ENCODE measurements around the gene ATAD1.

Gene ATAD1

GRCh38 chr10:87846023-87846422 is 28.0 kb upstream of the ATAD1 start:
- no peak overlapping the region for H3K27ac ChIP-seq
- no peak overlapping the region for H3K9ac ChIP-seq
- no peaks in the 10 kb centered on the region for H3K4me1 ChIP-seq
- H3K4me3 ChIP-seq (ENCODE audit: low read depth, low read length): no peak overlapping the region
- H3K4me2 ChIP-seq (ENCODE audit: low read length): no peak overlapping the region
- no peaks in the 10 kb centered on the region for H3K79me2 ChIP-seq
- no peak for TF ChIP-seq CTCF (IDR thresholded peaks at IDR 0.05)
- no peaks in the 10 kb centered on the region for H3K27me3 ChIP-seq (ENCODE audit: control insufficient read depth, insufficient read depth, low read length)
- peak overlapping the region; percentile 1 for H2AFZ ChIP-seq
- no peaks in the 10 kb centered on the region for H3K9me3 ChIP-seq (ENCODE audit: control insufficient read depth, low read length)
- H3K36me3 ChIP-seq (ENCODE audit: control insufficient read depth, insufficient read depth, low read length): no peaks in the 10 kb centered on the region

DNA sequence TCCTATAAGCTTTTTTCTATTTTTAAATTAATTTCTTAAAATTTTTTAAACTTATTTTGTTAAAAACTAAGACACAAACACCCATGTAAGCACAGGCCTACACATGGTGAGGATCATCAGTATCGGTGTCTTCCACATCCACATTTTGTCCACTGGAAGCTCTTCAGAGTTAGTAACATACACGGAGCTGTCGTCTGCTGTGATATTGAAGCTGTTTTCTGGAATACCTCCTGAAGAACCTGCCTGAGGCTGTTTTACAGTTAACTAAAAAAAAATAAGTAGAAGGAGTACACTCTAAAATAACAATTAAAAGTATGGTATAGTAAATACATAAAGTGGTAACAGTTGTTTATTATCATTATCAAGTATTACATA is 27.6 kb upstream of the ATAD1 start:
- Histone ChIP-seq H3K79me2 (no peaks in the 10 kb centered on the region), H3K4me2 (ENCODE audit: low read length) (no peak overlapping the region), H3K27ac (no peak overlapping the region), H3K9me3 (ENCODE audit: control insufficient read depth, low read length) (no peaks in the 10 kb centered on the region), H2AFZ (no peak overlapping the region), H3K4me1 (no peaks in the 10 kb centered on the region), H3K9ac (no peak overlapping the region), H3K27me3 (ENCODE audit: control insufficient read depth, insufficient read depth, low read length) (no peaks in the 10 kb centered on the region), H3K36me3 (ENCODE audit: control insufficient read depth, insufficient read depth, low read length) (no peaks in the 10 kb centered on the region), H3K4me3 (ENCODE audit: low read depth, low read length) (no peak overlapping the region)
- no peak for TF ChIP-seq CTCF (IDR thresholded peaks at IDR 0.05)

DNA sequence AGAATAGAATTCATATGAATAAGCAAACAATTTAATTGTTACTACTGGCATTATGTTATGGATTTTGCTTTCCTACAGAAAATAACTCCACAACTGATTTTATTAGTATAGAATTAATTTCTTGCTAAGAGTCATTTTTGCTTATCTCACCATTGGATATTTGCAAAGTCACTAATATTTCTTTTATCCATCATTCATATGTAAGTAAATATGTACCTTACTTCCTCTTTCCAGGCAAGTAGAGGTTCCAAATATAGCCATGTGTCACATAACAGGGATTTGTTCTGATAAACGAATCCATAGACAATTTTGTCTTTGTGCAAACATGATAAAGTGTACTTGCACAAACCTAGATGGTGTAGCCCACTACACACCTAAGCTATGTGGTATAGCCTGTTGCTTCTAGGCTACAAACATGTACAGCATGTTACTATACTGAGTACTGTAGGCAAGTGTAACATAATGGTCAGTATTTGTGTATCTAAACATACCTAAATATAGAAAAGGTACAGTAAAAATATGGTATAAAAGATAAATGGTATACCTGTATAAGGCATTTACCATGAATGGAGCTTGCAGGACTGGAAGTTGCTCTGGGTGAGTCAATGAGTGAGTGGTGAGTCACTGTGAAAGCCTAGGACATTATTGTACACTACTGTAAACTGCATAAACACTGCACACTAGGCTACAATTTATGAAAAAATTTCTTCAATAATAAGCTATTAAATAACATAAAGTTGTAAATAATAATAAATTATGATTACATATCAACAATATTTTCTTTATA is 27.0 kb upstream of the ATAD1 start:
- Histone ChIP-seq H3K4me3 (ENCODE audit: low read depth, low read length) (no peak overlapping the region), H2AFZ (no peak overlapping the region), H3K27me3 (ENCODE audit: control insufficient read depth, insufficient read depth, low read length) (no peaks in the 10 kb centered on the region), H3K4me2 (ENCODE audit: low read length) (no peak overlapping the region), H3K79me2 (no peaks in the 10 kb centered on the region), H3K4me1 (no peaks in the 10 kb centered on the region), H3K9ac (no peak overlapping the region), H3K36me3 (ENCODE audit: control insufficient read depth, insufficient read depth, low read length) (no peaks in the 10 kb centered on the region), H3K27ac (no peak overlapping the region), H3K9me3 (ENCODE audit: control insufficient read depth, low read length) (no peaks in the 10 kb centered on the region)
- no peak for TF ChIP-seq CTCF (IDR thresholded peaks at IDR 0.05)

GRCh38 chr10:87843714-87844113 is 25.7 kb upstream of the ATAD1 start:
- Histone ChIP-seq H3K4me2 (ENCODE audit: low read length) (no peak overlapping the region), H2AFZ (no peak overlapping the region), H3K9ac (no peak overlapping the region), H3K4me1 (no peaks in the 10 kb centered on the region), H3K9me3 (ENCODE audit: control insufficient read depth, low read length) (no peaks in the 10 kb centered on the region), H3K4me3 (ENCODE audit: low read depth, low read length) (no peak overlapping the region), H3K79me2 (no peaks in the 10 kb centered on the region), H3K36me3 (ENCODE audit: control insufficient read depth, insufficient read depth, low read length) (no peaks in the 10 kb centered on the region), H3K27ac (no peak overlapping the region), H3K27me3 (ENCODE audit: control insufficient read depth, insufficient read depth, low read length) (no peaks in the 10 kb centered on the region)
- no peak for TF ChIP-seq CTCF (IDR thresholded peaks at IDR 0.05)
